Mononuclear cell (primary cell): ENCODE results near the gene RHEB. TPM values are rescaled to one million over a fixed set of nuclear protein-coding genes. Genes with fewer than 3 reads are reported as not detected.
"Not testable (repeated sequence)": the region's sequence is repeated elsewhere in the genome, so short reads cannot be mapped to it uniquely, and the experiment has no call there.

ENCODE experiments used
- H3K27me3 ChIP-seq: 2 replicates; pipeline ENCODE4 v1.6.0; 2011; ENCODE audit warnings: low read length, control low read depth; ENCODE audit not compliant: insufficient read depth
- H3K4me1 ChIP-seq: 2 replicates; pipeline ENCODE4 v1.5.1; 2011; ENCODE audit warnings: mild to moderate bottlenecking, low read length, control low read depth; ENCODE audit not compliant: insufficient read depth
- H3K4me3 ChIP-seq: 2 replicates; pipeline ENCODE4 v1.5.1; 2011; ENCODE audit warnings: mild to moderate bottlenecking, low read length, moderate library complexity
- H3K9me3 ChIP-seq: 2 replicates; pipeline ENCODE4 v1.5.1; 2011; ENCODE audit warnings: low read depth, mild to moderate bottlenecking, control low read depth, low read length
- total RNA-seq: library from RNA; depleted of rRNA; stranded (reverse); fragments of >200 nt; gene quantifications from one replicate; pipeline ENCODE4 v1.2.3, GENCODE V29; 2012

Gene RHEB
- total RNA-seq, 1 donor: 51.0 TPM

DNA sequence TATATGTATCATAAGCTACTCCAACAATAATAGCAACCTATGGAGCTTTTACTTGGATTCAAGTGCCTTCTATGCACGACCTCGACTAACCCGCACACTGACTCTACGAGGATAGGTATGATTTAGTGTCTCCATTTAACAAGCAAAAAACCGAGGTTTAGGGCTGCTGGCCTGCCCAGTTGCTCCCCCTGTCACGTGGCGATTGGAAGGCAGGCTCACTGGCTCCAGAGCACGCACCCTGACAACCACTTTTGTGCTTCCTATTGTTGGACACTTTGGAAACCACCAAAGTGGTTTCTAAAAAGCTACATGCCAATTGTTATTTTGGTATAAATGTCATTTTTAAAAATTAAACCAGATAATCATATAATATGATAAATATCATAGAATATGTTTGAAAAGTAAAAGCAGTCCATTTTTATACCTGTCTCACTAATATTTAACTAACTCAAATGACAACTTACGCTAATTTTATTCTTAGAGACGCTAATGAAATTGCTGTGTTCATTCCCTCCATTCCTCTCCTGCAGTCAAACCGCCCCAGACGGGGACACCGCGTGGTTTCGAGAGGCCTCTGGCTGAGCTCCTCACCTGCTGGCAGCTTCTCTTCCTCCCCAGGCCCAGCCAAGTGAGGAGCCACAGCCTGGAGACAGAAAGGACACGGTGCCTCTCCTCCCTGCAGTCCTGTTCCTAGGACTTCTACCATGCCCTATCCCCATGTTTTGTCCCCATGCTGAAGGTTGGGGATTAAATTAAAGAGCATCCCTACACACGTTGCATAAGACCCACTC, 22.2 kb upstream of the RHEB start:
- Histone ChIP-seq H3K9me3 (no peaks in the 10 kb centered on the region), H3K4me3 (no peak overlapping the region), H3K4me1 (no peaks in the 10 kb centered on the region)

DNA sequence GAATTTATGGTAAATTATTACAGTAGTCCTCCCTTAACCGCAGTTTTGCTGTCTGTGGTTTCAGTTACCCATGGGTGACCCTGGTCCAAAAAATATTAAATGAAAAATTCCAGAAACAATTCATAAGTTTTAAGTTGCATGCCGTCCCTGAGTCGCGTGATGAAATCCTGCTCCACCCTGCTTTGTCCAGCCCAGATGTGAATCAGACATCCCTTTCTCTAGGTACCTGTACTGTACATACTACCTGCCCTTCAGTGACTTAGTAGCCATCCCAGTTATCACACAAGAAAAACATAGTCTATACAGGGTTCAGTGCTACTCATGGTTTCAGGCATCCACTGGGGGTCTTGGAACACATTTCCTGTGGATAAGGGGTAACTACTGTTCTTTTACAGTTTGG, 20.5 kb upstream of the RHEB start:
- Histone ChIP-seq H3K4me3 (no peak overlapping the region), H3K4me1 (no peaks in the 10 kb centered on the region), H3K9me3 (no peaks in the 10 kb centered on the region), H3K27me3 (peaks cover 2% of the 10 kb centered on the region)

More for the DNA sequence above, 22.2 kb upstream of the RHEB start:
- peaks cover 2% of the 10 kb centered on the region for H3K27me3 ChIP-seq

DNA sequence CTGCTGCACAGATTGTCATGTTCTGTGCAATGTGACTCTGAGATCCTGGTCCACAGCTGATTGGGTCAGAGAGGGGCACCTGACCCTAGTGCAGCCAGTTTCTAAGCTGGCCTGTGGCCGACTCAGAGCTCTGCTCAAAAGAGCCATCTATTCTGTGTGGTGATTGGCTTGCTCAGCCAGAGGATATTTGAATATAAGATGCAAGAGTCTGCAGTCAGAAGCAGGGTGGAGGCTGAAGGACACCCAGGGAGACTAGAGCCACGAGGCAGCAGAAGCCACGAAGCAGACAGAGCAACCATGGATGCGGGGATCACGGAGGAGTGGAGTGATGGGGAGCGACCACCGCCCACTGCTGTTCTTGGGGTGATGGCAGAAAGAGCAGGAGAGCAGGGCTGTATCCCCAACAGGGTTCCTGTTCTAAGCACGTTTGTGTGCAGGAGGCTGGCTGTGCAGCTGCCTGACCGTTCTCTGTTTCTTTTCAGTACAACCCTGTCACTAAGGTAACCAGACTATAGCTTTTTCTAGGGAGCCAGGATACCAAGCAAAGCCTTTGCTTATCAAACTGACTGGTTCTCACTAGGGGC, 19.5 kb upstream of the RHEB start:
- Histone ChIP-seq H3K4me3 (no peak overlapping the region), H3K9me3 (no peaks in the 10 kb centered on the region), H3K27me3 (peaks cover 2% of the 10 kb centered on the region), H3K4me1 (no peaks in the 10 kb centered on the region)

DNA sequence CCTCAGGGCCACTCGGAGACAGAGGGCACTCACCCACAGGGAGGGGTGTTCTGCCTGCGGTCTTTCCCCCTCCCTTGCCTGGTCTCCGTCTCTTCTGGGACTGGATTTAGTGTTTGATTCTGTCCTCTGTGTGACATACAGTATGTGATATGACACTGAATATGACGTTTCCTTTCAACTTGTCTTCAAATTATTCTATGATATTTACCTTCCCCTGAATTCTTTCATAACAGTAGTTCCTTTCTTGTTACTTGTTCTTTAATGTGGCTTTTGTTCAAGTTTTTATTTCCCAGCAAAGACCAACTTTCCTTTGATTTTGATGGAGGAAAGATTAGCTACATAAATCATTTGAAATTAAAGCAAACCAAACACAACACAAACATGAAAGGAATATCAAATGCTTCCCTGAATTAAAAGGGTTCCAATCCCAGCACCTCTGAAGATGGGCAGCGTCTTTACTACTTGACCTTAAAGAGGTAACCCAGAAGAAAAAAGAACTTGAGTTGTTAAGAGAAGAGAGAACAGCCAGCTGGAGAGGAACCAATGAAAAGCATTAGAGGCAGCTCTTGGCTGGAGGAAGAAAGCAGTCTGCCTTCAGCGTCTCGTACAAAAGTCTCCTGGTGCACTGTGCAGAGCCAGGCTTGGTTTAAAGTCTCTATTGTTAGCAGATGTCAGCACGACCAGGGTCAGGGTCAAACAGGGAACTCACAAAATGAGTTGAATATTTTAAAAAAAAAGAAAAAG, 18.3 kb upstream of the RHEB start:
- Histone ChIP-seq H3K27me3 (peaks cover 2% of the 10 kb centered on the region), H3K4me1 (no peaks in the 10 kb centered on the region), H3K4me3 (no peak overlapping the region), H3K9me3 (no peaks in the 10 kb centered on the region)

DNA sequence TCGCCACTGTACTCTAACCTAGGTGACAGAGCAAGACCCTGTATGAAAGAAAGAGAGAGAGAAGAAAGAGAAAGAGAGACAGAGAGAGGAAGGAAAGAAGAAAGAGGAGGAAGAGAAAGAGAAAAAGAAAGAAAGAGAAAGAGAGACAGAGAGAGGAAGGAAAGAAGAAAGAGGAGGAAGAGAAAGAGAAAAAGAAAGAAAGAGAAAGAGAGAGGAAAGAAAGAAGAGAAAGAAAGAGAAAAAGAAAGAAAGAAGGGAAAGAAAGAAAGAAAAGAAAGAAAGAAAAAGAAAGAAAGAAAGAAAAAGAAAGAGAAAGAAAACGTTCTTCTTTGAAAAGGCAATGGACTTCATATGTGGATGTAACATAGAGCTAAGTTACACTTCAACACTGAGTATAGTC, 16.5 kb upstream of the RHEB start:
- H3K4me3 ChIP-seq, H3K9me3 ChIP-seq, H3K4me1 ChIP-seq, H3K27me3 ChIP-seq: not testable (repeated sequence)

DNA sequence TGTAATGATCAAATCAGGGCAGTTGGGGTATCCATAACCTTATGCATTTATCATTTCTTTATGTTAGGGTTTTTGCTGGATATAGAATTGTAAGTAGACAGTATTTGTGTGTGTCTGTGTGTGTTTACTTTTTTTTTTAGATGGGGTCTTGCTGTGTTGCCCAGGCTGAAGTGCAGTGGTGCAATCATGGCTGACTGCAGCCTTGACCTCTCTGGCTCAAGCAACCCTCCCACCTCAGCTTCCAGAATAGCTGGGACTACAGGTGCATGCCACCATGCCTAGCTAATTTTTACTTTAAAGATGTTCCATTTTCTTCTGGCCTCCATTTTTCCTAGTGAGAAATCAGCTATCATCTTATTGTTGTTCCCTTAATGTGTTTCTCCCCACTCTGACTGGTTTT, 10.1 kb upstream of the RHEB start:
- Histone ChIP-seq H3K9me3 (peaks cover 12% of the 10 kb centered on the region), H3K4me1 (no peaks in the 10 kb centered on the region), H3K27me3 (no peaks in the 10 kb centered on the region), H3K4me3 (no peak overlapping the region)

DNA sequence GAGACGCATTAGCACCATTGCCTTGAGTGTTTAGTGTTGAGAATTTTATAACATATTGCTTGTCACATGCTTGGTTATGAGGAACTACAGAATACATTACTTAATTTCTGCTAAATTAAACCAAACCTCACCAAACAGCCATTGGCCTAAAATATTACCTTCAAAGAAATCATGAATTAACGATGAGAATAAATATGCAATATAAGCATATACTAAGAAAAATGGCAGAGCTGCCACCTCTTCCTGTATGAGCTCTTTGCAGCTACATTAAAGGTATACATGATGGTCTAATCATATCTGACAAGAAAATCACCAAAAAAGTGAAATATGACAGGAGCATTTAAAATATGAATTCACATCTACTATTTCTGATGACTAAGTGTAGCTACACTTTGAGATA, 5.2 kb upstream of the RHEB start:
- Histone ChIP-seq H3K9me3 (peaks cover under 1% of the 10 kb centered on the region), H3K4me3 (no peak overlapping the region), H3K4me1 (peaks cover 9% of the 10 kb centered on the region), H3K27me3 (no peaks in the 10 kb centered on the region)

DNA sequence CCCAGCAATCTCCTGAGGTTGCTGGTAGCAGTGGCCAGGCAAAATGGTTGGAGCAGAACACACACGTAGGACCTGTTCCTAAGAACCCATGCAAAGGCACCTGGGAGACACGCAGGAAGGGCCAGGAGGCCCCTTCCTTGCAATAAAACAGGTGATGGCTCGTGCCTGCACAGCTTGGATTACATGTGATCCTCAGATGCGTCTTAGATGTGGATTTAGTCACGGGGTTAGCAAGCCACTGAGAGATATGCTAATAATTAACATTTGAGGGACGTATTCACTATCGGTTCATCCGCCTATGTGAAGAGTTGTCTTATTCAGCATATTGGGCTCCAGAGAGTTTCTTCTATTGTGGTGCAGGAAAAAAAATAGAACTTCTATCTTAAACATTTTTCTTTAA, 4.6 kb upstream of the RHEB start:
- H3K4me1 ChIP-seq: peaks cover 9% of the 10 kb centered on the region

DNA sequence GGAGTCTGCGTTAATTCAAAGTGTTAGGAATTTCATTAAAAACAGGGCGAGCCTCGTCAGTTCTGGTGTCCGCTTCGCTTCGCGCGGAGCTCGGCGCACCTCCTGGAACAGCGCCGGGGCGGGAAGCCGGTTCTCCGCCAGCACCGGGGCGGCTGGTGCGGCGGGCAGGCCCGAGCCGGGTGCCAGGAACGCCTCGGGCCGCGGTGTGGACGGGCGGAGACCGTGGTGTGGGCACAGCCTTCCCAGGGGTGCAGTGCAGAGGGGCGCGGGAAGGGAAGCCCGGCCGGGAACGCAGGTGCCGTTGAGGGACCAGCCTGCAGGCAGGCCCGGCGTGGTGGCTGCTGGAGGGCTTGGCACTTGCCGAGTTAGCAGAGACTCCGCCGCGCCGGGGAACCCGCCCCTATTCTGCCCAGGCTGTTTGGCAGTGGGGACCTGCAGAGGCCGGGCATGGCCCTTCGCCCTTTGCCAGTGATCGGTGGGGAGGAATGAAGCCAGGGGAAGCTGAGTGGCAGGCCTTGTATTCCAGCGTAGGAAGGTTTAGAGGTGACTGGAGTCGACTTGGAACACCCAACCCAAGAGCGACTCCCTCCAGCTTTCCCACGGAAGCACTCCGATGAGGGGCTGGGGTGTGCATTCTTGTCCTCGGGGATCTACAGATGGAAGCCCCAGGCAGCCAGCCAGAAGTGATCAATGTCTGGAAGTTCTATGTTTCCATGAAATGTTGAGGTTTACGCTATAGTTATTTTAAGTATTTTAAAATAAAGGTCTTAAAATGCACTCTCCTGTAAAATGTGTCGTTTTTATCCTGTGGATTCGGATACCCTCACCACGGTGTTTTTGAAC, 945 bp upstream of the RHEB start:
- H3K27me3 ChIP-seq: no peaks in the 10 kb centered on the region
- H3K4me3 ChIP-seq: peak overlapping the region; percentile 60
- H3K4me1 ChIP-seq: peaks cover 40% of the 10 kb centered on the region
- no peaks in the 10 kb centered on the region for H3K9me3 ChIP-seq

More for the DNA sequence above, 4.6 kb upstream of the RHEB start:
- Histone ChIP-seq H3K4me3 (no peak overlapping the region), H3K9me3 (no peaks in the 10 kb centered on the region), H3K27me3 (no peaks in the 10 kb centered on the region)

DNA sequence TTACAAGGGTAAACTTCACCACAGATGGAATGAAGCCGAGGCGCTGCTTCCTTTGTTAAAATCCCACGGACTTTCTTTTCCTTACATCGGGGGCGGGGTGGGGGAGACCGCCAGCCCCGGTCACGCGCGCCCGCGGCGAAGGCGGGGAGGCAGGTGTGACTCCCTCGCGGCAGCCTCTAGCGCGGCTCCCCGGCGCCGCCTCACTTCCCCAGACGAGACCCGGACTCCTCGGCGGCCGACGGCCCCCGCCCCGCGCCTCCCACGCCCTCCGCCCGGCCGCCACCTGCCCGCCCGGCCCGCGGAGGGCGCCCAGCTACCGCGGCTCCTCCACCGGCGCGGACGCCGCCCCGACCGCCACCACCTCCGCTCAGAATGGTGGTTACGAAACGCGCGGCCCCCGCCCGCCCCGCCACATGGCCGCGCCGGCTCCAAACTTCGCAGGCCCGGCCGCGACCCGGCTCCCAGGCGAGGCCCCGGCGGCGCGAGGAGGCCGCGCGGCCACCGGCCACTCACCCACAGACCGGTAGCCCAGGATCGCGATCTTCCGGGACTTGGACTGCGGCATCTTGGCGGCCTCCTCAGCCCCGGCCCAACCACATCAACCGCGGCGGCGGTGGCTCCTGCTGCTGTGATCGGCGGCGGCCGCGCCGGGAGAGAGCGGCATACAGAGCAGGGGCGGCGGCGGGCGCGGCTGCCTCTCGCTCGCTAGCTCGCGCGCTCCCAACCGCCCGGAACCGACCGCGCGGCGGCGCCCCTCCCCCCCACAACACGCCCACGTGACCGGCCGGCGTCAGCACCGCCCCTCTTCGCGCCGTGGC, 539 bp downstream of the RHEB start:
- H3K4me1 ChIP-seq: peaks cover 55% of the 10 kb centered on the region

DNA sequence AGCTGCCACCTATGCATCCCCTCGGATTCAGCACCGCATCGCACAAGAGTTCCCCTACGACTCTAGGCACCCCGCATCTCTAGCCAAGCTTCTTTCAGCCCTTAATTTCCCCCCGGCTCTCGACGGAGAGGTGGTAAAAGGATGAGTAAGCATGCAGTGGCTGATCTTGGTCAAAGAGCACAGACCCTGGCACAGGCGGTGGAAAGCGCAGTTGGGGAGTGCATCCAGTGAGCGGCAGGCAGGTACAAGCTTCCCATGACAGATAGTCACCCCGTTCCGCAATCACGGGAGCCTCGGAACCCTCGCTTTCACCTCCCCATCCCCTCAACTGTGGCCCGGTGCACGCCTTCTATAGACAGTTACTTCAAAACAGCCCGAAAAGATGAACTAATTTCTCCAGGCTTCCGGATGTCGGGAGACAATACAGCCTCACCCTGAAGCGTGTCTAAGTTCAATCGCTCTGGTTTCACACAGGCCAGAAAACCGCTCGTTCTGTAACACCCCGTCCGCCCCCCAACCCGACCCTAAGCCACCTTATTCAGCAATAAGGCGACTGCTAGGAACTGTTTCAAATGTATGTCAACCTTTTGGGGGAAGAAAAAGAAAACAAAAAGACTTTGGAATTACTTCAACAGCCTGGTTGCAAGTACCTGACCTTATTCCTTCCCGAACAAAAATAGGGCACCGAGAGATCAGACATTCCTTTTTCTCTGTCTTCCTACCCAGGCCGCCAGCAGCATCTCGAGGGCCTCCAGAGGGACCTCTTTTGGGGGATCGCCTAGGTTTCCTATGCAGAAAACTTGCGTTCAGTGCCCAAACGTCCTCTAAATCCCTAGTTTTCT, 1.4 kb downstream of the RHEB start:
- Histone ChIP-seq H3K27me3 (no peaks in the 10 kb centered on the region), H3K9me3 (no peaks in the 10 kb centered on the region), H3K4me1 (peaks cover 55% of the 10 kb centered on the region), H3K4me3 (peak overlapping the region; percentile 73)

More for the DNA sequence above, 539 bp downstream of the RHEB start:
- not testable (repeated sequence) for H3K27me3 ChIP-seq, H3K9me3 ChIP-seq
- H3K4me3 ChIP-seq: peak overlapping the region; percentile 73

DNA sequence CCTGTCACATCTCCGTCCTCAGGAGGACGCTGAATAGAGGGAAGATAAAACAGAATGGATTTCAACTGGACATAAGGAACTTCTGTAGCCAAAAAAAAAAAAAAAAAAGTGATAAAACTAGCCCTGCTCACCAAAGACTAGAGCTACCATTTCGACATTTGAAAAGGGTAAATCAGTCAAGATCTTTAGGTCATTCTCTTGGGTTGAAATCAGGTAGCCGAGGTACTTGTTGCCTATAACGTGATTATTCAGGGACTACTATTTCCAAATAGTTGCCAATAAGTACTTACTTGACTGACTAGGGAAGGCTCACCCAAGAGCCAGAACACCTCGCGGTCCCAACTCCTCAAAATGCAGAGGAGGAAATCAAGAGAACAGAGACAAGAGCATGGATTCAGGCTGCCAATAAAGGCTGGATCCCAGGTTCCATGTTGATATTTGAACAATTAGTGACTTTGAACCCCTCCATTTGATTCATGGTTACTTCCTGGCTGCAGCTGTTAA, 2.0 kb downstream of the RHEB start:
- Histone ChIP-seq H3K4me1 (peaks cover 56% of the 10 kb centered on the region), H3K4me3 (peak overlapping the region; percentile 73), H3K27me3 (no peaks in the 10 kb centered on the region), H3K9me3 (no peaks in the 10 kb centered on the region)

DNA sequence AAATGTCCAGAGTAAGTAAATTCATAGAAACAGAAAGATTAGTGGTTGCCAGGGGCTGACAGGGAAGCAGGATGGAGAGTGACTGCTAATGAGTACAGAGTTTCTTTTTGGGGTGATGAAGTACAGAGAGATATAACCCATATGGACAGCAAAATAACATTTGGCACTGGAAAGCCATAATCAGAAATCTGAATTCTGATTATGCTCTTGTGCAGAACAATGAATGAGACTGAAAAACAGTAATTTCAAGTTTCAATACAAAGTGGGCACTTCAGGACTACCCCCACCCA, 4.5 kb downstream of the RHEB start:
- H3K27me3 ChIP-seq: no peaks in the 10 kb centered on the region
- H3K4me3 ChIP-seq: no peak overlapping the region
- H3K4me1 ChIP-seq: peaks cover 71% of the 10 kb centered on the region
- H3K9me3 ChIP-seq: no peaks in the 10 kb centered on the region
